Naive thymus-derived CD4-positive, alpha-beta T cell (primary cell): ENCODE data around the gene ETS1. TPM values are rescaled to one million over a fixed set of nuclear protein-coding genes. Genes with fewer than 3 reads are reported as not detected.

Experiments
- ATAC-seq: fragments of 150-1000 bp; cut with Tn5 transposase; 2 replicates; pipeline ENCODE4 v1.10.0; 2021; ENCODE audit warnings: mild to moderate bottlenecking, moderate library complexity
- CTCF ChIA-PET: fragments of 350-600 bp; sonication (Branson Sonifier 250); formaldehyde crosslinking; loops from one replicate; lab custom pipeline; 2021; ENCODE audit warnings: antibody characterized with exemption; lab: Charles Lee
- POLR2A ChIA-PET: fragments of 350-600 bp; sonication (Branson Sonifier 250); formaldehyde crosslinking; loops from one replicate; lab custom pipeline; 2021; ENCODE audit warnings: antibody characterized with exemption, inconsistent platforms; lab: Charles Lee
- DNase-seq, 9 donors: peaks; one replicate each; pipeline versions ENCODE4 v3.0.0 to v3.0.0-alpha.2; 2020 to 2022; ENCODE audit warnings: mixed read lengths in 1 of 9
- H3K27ac ChIP-seq: one replicate; pipeline ENCODE4 v1.7.0; 2013; ENCODE audit warnings: mild to moderate bottlenecking, low read depth, low read length, moderate library complexity
- H3K27me3 ChIP-seq, 2 donors: one replicate each; pipeline ENCODE4 v1.7.0; 2013; ENCODE audit warnings: low read length in 2 of 2, mild to moderate bottlenecking in 2 of 2, moderate library complexity in 2 of 2; ENCODE audit not compliant: control insufficient read depth in 2 of 2, insufficient read depth in 2 of 2
- H3K36me3 ChIP-seq, 3 experiments: 1 replicate in 2 of 3; 2 replicates in 1 of 3; pipeline ENCODE4 v1.7.0; 2013; ENCODE audit warnings: low read length in 3 of 3, mild to moderate bottlenecking in 3 of 3, moderate library complexity in 1 of 3; ENCODE audit not compliant: insufficient read depth in 3 of 3, control insufficient read depth in 2 of 3
- H3K4me1 ChIP-seq, 2 donors: one replicate each; pipeline ENCODE4 v1.7.0; 2013; ENCODE audit warnings: low read length in 2 of 2, mild to moderate bottlenecking in 2 of 2, moderate library complexity in 1 of 2; ENCODE audit not compliant: control insufficient read depth in 2 of 2, insufficient read depth in 2 of 2
- H3K4me3 ChIP-seq: 2 replicates; pipeline ENCODE4 v1.7.0; 2013; ENCODE audit warnings: mild to moderate bottlenecking, low read length
- H3K9me3 ChIP-seq, 3 experiments: 1 replicate in 2 of 3; 2 replicates in 1 of 3; pipeline ENCODE4 v1.7.0; 2013; ENCODE audit warnings: low read length in 3 of 3; ENCODE audit not compliant: control insufficient read depth in 2 of 3
- H3K27ac Mint-ChIP-seq, 9 donors: one replicate each; pipeline ENCODE4 v1.8.0; 2020 to 2022; ENCODE audit warnings: mixed read lengths in 9 of 9, mild to moderate bottlenecking in 8 of 9, moderate library complexity in 5 of 9, inconsistent platforms in 2 of 9
- H3K27me3 Mint-ChIP-seq, 5 donors: one replicate each; pipeline ENCODE4 v1.8.0; 2021 to 2022; ENCODE audit warnings: mixed read lengths in 5 of 5, mild to moderate bottlenecking in 1 of 5
- H3K36me3 Mint-ChIP-seq, 5 donors: one replicate each; pipeline ENCODE4 v1.8.0; 2020 to 2022; ENCODE audit warnings: mixed read lengths in 5 of 5, mild to moderate bottlenecking in 3 of 5, inconsistent platforms in 1 of 5
- H3K4me1 Mint-ChIP-seq, 7 donors: one replicate each; pipeline ENCODE4 v1.8.0; 2020 to 2022; ENCODE audit warnings: mixed read lengths in 7 of 7, mild to moderate bottlenecking in 3 of 7, inconsistent platforms in 1 of 7
- H3K4me3 Mint-ChIP-seq, 10 donors: one replicate each; pipeline ENCODE4 v1.8.0; 2020 to 2022; ENCODE audit warnings: mild to moderate bottlenecking in 10 of 10, mixed read lengths in 10 of 10, moderate library complexity in 6 of 10, inconsistent platforms in 2 of 10
- H3K9me3 Mint-ChIP-seq, 11 donors: one replicate each; pipeline ENCODE4 v1.8.0; 2020 to 2022; ENCODE audit warnings: mixed read lengths in 11 of 11, mild to moderate bottlenecking in 4 of 11, inconsistent platforms in 1 of 11, moderate library complexity in 1 of 11
- intact Hi-C, 2 donors: fragments of 100-400 bp; cut with micrococcal nuclease; formaldehyde crosslinking; loops; one replicate each; pipeline ENCODE4 v1.15.1; 2023
- polyA plus RNA-seq, 2 donors: library from polyadenylated mRNA; unstranded; fragments of 300-500 nt; fragmentation: Illumina TruSeq; gene quantifications; one replicate each; pipeline ENCODE4 v1.2.3, GENCODE V29; 2021
- total RNA-seq, 6 experiments: library from RNA in 5 of 6; stranded (reverse) in 5 of 6; gene quantifications; 1 replicate in 5 of 6; 2 replicates in 1 of 6; pipeline ENCODE4 v1.2.3 and lab custom pipeline; 2021 to 2026

Gene ETS1
- total and polyA plus RNA-seq, 7 experiments from 2014 or later = 514 to 871 (median 676) TPM

- no peaks in the 10 kb centered on the region for H3K9me3 ChIP-seq
- no peak overlapping the region for H3K27ac ChIP-seq
- H3K27me3 Mint-ChIP-seq = no peaks in the 10 kb centered on the region
- DNase-seq = no peak
- ChIA-PET POLR2A (interaction anchor here (0.5 kb wide), 1 partner anchor 36 kb away, joined by 3 read pairs; no protein-coding TSS in a partner anchor), CTCF (no interaction called here)
- H3K36me3 Mint-ChIP-seq = peaks cover 0 to 7% (median 0%) of the 10 kb centered on the region in 5 donors
- peaks cover 0 to 14% (median 0%) of the 10 kb centered on the region in 11 donors for H3K9me3 Mint-ChIP-seq
- no peaks in the 10 kb centered on the region for H3K36me3 ChIP-seq
- H3K27me3 ChIP-seq = no peaks in the 10 kb centered on the region
- H3K4me1 Mint-ChIP-seq = peaks cover 11 to 31% (median 23%) of the 10 kb centered on the region in 7 donors
- intact Hi-C loops = no loop called here
- H3K4me3 ChIP-seq = no peak overlapping the region
- no peaks in the 10 kb centered on the region for H3K4me1 ChIP-seq
- H3K27ac Mint-ChIP-seq = peak overlapping the region in 1 of 9 donors; percentile 13
- no peak for ATAC-seq
- no peak overlapping the region for H3K4me3 Mint-ChIP-seq
Measured at GRCh38 chr11:128559496-128560103, 27.8 kb downstream of the ETS1 start.

DNA sequence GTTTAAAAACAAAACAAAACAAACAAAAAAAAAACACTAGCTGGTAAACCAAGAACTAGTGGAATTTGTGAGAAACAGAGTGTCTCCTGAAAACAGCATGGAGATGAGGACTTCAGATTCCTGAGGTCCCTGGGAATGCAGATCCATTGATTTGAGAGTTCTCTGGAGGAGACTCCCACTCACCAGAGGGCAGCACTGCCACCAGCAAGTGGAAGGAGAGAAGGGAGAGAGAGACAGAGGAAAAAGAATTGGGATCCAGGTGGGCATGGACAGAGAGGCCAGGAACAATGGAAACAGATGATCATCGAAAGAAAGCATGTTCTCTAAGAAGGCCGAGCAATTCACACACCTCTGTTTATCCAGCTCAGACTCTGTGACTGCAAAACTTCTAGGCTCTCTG, 31.8 kb downstream of the ETS1 start:
- DNase-seq (no peak), ATAC-seq (no peak)
- Histone ChIP-seq H3K36me3 (no peaks in the 10 kb centered on the region), H3K27ac (no peak overlapping the region), H3K27me3 (no peaks in the 10 kb centered on the region), H3K4me3 (no peak overlapping the region), H3K4me1 (peaks cover 23 to 29% of the 10 kb centered on the region in 2 donors), H3K9me3 (no peaks in the 10 kb centered on the region)
- POLR2A ChIA-PET = interaction anchor here (0.8 to 1.6 kb wide), 5 partner anchors 16 to 67 kb away, joined by 3 to 7 read pairs (median 3); no protein-coding TSS in a partner anchor
- peaks cover 0 to 6% (median 0%) of the 10 kb centered on the region in 11 donors for H3K9me3 Mint-ChIP-seq
- peaks cover 29 to 57% (median 46%) of the 10 kb centered on the region in 7 donors for H3K4me1 Mint-ChIP-seq
- intact Hi-C loops = loop anchor here in 1 of 2 donors (2.0 kb wide), 1 partner anchor 19 kb away; no protein-coding TSS in a partner anchor
- CTCF ChIA-PET = no interaction called here
- peak overlapping the region in 1 of 9 donors; percentile 16 for H3K27ac Mint-ChIP-seq
- no peaks in the 10 kb centered on the region for H3K27me3 Mint-ChIP-seq
- H3K36me3 Mint-ChIP-seq = peaks cover 0 to under 1% (median 0%) of the 10 kb centered on the region in 5 donors
- H3K4me3 Mint-ChIP-seq = no peak overlapping the region

- Histone ChIP-seq H3K27me3 (no peaks in the 10 kb centered on the region), H3K36me3 (no peaks in the 10 kb centered on the region), H3K9me3 (no peaks in the 10 kb centered on the region), H3K27ac (no peak overlapping the region), H3K4me3 (no peak overlapping the region), H3K4me1 (peaks cover 32 to 36% of the 10 kb centered on the region in 2 donors)
- no peaks in the 10 kb centered on the region for H3K27me3 Mint-ChIP-seq
- ChIA-PET POLR2A (interaction anchor here (0.6 to 2.5 kb wide), 15 partner anchors 9 to 71 kb away, joined by 3 to 14 read pairs (median 4); no protein-coding TSS in a partner anchor), CTCF (interaction anchor here (0.7 to 1.4 kb wide), 7 partner anchors 9 to 90 kb away, joined by 3 to 5 read pairs (median 3); no protein-coding TSS in a partner anchor)
- peak overlapping the region in 8 of 9 donors; percentile 9 to 99 (median 78) for H3K27ac Mint-ChIP-seq
- no peaks in the 10 kb centered on the region for H3K36me3 Mint-ChIP-seq
- intact Hi-C loops = no loop called here
- DNase-seq (no peak), ATAC-seq (no peak)
- peak overlapping the region in 5 of 10 donors; percentile 1 to 75 (median 11) for H3K4me3 Mint-ChIP-seq
- peaks cover 0 to 4% (median 0%) of the 10 kb centered on the region in 11 donors for H3K9me3 Mint-ChIP-seq
- peaks cover 28 to 61% (median 54%) of the 10 kb centered on the region in 7 donors for H3K4me1 Mint-ChIP-seq
Measured at GRCh38 chr11:128553662-128554362, 33.5 kb downstream of the ETS1 start.

- CTCF ChIA-PET = interaction anchor here (1.2 to 1.4 kb wide), 4 partner anchors 30 to 89 kb away, joined by 3 to 5 read pairs (median 4); no protein-coding TSS in a partner anchor
Measured at GRCh38 chr11:128552783-128553661, 34.3 kb downstream of the ETS1 start.

DNA sequence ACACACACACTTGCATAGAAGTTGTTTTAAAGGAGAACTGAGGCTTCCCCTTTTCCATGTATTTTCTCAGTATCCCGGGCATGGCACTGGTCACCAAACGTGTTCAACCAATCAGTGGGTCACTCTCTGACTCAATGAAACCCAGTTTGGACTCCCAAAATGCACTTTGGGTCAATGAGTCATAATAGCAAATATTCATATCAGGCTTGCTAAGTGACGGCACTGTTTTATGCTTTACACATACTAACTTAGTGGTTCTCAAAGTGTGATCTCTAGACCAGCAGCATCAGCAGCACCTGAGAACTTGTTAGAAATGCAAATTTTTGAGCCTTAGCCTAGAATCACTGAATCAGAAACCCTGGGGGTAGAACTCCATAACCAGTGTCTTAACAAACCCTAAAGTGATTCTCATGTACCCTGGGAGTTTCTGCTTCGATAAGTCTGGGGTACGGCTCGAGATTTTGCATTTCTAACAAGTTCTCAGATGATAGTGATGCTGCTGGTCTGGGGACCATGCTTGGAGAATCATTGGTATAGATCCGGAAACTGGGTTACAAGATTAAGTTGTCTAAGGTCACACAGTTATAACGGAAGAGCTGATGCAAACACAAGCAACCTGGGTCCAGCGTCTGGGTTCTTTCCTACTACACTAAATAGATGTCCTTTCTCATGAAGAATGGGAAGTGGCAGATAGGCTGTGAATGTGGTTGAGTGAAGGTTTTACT, 35.6 kb downstream of the ETS1 start:
- Histone ChIP-seq H3K9me3 (no peaks in the 10 kb centered on the region), H3K4me1 (peaks cover 39 to 51% of the 10 kb centered on the region in 2 donors), H3K27me3 (no peaks in the 10 kb centered on the region), H3K4me3 (no peak overlapping the region), H3K27ac (peak overlapping the region; percentile 76), H3K36me3 (no peaks in the 10 kb centered on the region)
- Mint-ChIP-seq H3K4me1 (peaks cover 43 to 82% (median 73%) of the 10 kb centered on the region in 7 donors), H3K9me3 (no peaks in the 10 kb centered on the region), H3K4me3 (peak overlapping the region in 7 of 10 donors; percentile 13 to 97 (median 78)), H3K27ac (peak overlapping the region; percentile 83 to 99 (median 93)), H3K27me3 (no peaks in the 10 kb centered on the region), H3K36me3 (peaks cover 0 to 3% (median 0%) of the 10 kb centered on the region in 5 donors)
- POLR2A ChIA-PET = interaction anchor here (0.5 to 2.4 kb wide), 9 partner anchors 25 to 358 kb away, joined by 3 to 12 read pairs (median 5); no protein-coding TSS in a partner anchor
- DNase-seq = no peak
- intact Hi-C loops = loop anchor here (1.0 to 2.0 kb wide), 4 partner anchors 17 to 73 kb away; no protein-coding TSS in a partner anchor
- ATAC-seq = peak; percentile 61
- CTCF ChIA-PET = interaction anchor here (1.2 kb wide), 1 partner anchor 76 kb away, joined by 4 read pairs; no protein-coding TSS in a partner anchor

More at GRCh38 chr11:128552783-128553661, 34.3 kb downstream of the ETS1 start:
- H3K4me1 ChIP-seq = peaks cover 36 to 39% of the 10 kb centered on the region in 2 donors
- peak overlapping the region; percentile 27 to 99 (median 90) for H3K27ac Mint-ChIP-seq
- no peaks in the 10 kb centered on the region for H3K36me3 ChIP-seq
- no peak for DNase-seq
- H3K4me3 ChIP-seq = no peak overlapping the region
- no peaks in the 10 kb centered on the region for H3K36me3 Mint-ChIP-seq
- peaks cover 0 to 4% (median 0%) of the 10 kb centered on the region in 11 donors for H3K9me3 Mint-ChIP-seq
- no peaks in the 10 kb centered on the region for H3K27me3 ChIP-seq
- no peaks in the 10 kb centered on the region for H3K9me3 ChIP-seq
- intact Hi-C loops = no loop called here
- peak overlapping the region; percentile 20 for H3K27ac ChIP-seq
- peak; percentile 77 for ATAC-seq
- H3K4me3 Mint-ChIP-seq = peak overlapping the region in 9 of 10 donors; percentile 1 to 50 (median 23)
- H3K27me3 Mint-ChIP-seq = no peaks in the 10 kb centered on the region
- POLR2A ChIA-PET = interaction anchor here (0.6 to 2.5 kb wide), 16 partner anchors 8 to 75 kb away, joined by 3 to 14 read pairs (median 4); no protein-coding TSS in a partner anchor
- peaks cover 32 to 69% (median 62%) of the 10 kb centered on the region in 7 donors for H3K4me1 Mint-ChIP-seq
